Omental fat pad (tissue), 4 donors: Measurements from ENCODE around the gene UCK1. TPM values are rescaled to one million over a fixed set of nuclear protein-coding genes. Genes with fewer than 3 reads are reported as not detected.

ENCODE experiments used
- ATAC-seq: fragments of 150-250 bp; one replicate; pipeline ENCODE4 v1.9.1; 2016; ENCODE audit warnings: mild to moderate bottlenecking, moderate library complexity; ENCODE audit not compliant: low FRiP score
- DNase-seq: peaks from one replicate; pipeline ENCODE4 v3.0.0-alpha.2; 2019; ENCODE audit warnings: low spot score
- CTCF ChIP-seq, 3 donors: fragments of 450-650 bp; IDR thresholded peaks; one replicate each; pipeline ENCODE4 v1.5.1; 2016 to 2017; ENCODE audit warnings: antibody characterized with exemption in 3 of 3, mild to moderate bottlenecking in 3 of 3, moderate library complexity in 2 of 3
- total RNA-seq, 4 donors: library from RNA; depleted of rRNA; stranded (reverse); fragments of >200 nt; gene quantifications; one replicate each; pipeline ENCODE4 v1.1.0, GENCODE V29; 2016

UCK1 gene
- total RNA-seq, 4 donors from 2014 or later: 25.0 to 38.5 (median 32.7) TPM

GRCh38 chr9:131477816-131478419 is 53.1 kb downstream of the UCK1 start:
- no peak for ATAC-seq
- TF ChIP-seq CTCF (IDR thresholded peaks at IDR 0.05): no peak
- no peak for DNase-seq

- no peak for TF ChIP-seq CTCF (IDR thresholded peaks at IDR 0.05)
Observed at GRCh38 chr9:131477367-131477766, 53.7 kb downstream of the UCK1 start.

GRCh38 chr9:131476777-131477345 is 54.2 kb downstream of the UCK1 start:
- no peak for TF ChIP-seq CTCF (IDR thresholded peaks at IDR 0.05)
- no peak for DNase-seq
- ATAC-seq: no peak

More at GRCh38 chr9:131477367-131477766, 53.7 kb downstream of the UCK1 start:
- ATAC-seq (no peak), DNase-seq (no peak)

- no peak for ATAC-seq
- DNase-seq: no peak
- TF ChIP-seq CTCF (IDR thresholded peaks at IDR 0.05): no peak
Observed at GRCh38 chr9:131475956-131476776, 54.9 kb downstream of the UCK1 start.

- TF ChIP-seq CTCF (IDR thresholded peaks at IDR 0.05): no peak
- no peak for DNase-seq
- ATAC-seq: no peak
Observed at GRCh38 chr9:131475111-131475955, 55.7 kb downstream of the UCK1 start.

GRCh38 chr9:131474711-131475110 is 56.4 kb downstream of the UCK1 start:
- no peak for ATAC-seq
- TF ChIP-seq CTCF (IDR thresholded peaks at IDR 0.05): no peak
- DNase-seq: no peak
